GM12874 (cell line): ENCODE data around the gene FAM53B.
A peak's percentile ranks its signal among the peaks of the same experiment; 100 is the strongest.

Experiments used
- CTCF ChIP-seq: IDR thresholded peaks from 2 replicates; pipeline ENCODE4 v1.5.1; 2011; ENCODE audit warnings: low read depth, mild to moderate bottlenecking, control low read depth, low read length, moderate library complexity; ENCODE audit not compliant: insufficient read depth

Gene FAM53B

GRCh38 chr10:124746992-124747391 is 2.8 kb upstream of the FAM53B start:
- no peak for TF ChIP-seq CTCF

DNA sequence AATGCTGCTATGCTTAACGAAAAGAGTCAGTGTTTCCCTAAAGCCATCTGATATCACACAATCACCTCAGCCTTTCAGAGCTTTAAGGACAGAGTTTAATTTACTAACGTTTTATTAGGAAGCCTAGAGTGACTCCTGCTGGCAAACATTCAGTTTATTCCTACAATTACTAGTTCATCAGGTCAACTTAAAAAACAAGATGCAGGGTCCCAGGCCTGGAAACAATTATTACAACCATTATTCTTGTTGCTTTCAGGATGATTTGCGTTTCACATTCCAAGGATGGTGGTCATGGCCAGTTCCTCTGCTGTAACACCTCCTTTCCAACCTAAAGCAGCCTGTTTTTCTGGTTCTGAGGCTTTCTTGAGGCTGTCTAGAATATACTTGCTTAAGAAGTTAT is 1.5 kb upstream of the FAM53B start:
- TF ChIP-seq CTCF = peak; percentile 25; the same call in 1 of the 2 replicates

GRCh38 chr10:124745252-124745651 is 1.1 kb upstream of the FAM53B start:
- no peak for TF ChIP-seq CTCF

DNA sequence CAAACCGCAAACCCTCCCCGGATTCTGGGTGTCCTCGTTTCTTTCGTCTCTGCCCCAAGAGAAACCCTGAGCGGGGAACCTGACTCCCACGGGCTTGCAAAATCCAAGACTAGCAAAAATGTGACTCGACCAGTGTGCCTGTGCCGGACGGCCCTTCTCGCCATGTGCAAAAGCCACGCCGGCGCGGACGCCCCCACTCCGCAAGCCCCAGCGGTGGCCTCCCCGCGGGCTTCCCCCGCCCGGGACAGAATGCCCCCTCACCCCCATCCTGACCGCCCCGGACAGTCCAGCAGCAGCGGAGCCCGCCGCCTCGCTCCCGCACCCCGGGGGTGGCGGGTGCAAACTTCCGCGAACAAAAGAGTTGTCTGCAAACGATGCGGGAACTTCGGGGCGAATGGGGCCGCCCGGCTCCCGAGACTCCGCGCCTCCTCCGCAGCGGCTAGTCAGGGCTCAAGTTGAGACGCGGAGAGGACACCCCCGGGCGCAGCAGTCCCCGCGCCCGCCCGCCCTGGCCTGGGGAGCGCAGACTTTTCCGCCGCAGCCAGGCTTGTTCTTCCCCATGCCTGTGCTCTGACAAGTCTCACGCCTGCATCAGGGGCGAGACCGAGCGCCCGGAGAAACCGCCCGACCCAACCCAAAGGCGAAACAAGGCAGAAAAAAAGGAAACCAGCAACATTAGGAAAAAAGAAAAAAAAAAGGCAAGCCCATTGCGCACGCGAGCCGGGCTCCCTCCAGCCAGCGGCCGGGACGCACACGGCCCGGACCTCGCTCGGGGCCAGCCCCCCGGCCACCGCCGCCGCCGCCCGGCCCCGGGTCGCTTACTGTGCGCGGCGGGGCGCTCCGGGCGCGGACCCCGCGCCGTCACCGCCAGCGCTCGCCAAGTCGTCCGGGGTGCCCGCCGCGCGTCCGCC is 732 bp downstream of the FAM53B start:
- TF ChIP-seq CTCF = no peak

DNA sequence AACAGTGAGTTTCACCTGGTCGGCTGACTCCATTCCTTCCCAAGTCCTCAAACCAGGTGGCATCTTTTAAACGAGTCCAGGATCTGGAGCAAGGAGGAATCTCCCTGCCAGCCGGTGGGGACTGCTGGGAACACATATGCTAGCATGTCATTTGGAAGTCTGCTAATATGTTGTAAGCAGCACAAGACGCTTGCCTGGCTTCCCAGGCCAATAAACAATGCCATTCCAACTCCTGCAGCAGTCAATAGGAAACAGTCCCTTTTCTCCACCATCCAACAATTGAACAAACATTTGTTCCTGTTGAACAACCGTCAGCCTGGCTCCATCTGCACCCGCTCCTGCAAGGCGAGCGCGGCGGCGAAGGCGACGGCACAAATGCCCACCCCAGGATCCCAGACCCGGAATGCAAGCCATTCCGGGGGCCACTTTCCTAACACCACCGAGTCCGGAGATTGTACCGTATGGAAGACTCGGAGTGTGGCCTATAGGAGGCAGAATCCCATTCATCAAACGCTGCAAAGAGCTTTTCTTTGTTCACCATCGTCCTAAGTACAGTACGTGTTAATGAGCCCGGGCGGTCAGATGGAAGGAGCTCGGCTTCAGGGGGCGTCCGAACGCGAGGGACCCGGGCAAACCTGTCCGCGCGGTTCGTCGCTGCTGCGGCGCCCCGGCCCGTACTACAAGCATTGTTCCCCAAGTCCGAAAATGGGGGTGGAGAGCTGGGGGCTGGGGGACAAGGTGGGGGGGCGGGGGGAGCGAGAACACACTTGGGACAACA is 1.6 kb downstream of the FAM53B start:
- no peak for TF ChIP-seq CTCF

DNA sequence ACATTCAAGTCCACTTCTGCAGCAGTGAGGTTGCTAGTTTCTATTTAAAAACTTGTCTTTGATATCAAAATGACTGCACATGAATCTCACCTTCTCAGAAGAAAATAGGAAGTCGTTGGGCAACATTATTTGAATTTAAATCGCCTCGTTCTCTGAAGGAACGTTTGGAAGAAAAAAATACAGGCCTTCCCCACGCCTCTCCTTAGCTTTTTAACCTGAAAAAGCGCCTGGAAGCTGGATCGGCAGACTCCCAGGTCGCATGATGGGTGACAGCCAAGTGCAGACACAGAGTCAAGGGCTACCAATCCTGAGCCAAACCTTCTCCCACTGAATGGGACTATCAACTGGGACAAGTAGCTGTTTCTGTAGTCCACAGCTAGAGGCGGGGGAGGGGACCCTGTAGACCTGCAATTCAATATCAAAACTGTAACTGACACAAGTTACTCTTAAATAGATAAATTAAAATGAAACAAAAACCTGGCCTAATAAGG is 2.2 kb downstream of the FAM53B start:
- no peak for TF ChIP-seq CTCF

- TF ChIP-seq CTCF = peak; percentile 83
Observed at GRCh38 chr10:124741281-124741921, 2.8 kb downstream of the FAM53B start.
